Measurements from ENCODE around the gene ENSA.
"Not testable (repeated sequence)": the region's sequence is repeated elsewhere in the genome, so short reads cannot be mapped to it uniquely, and the experiment has no call there.

The ENSA gene

DNA sequence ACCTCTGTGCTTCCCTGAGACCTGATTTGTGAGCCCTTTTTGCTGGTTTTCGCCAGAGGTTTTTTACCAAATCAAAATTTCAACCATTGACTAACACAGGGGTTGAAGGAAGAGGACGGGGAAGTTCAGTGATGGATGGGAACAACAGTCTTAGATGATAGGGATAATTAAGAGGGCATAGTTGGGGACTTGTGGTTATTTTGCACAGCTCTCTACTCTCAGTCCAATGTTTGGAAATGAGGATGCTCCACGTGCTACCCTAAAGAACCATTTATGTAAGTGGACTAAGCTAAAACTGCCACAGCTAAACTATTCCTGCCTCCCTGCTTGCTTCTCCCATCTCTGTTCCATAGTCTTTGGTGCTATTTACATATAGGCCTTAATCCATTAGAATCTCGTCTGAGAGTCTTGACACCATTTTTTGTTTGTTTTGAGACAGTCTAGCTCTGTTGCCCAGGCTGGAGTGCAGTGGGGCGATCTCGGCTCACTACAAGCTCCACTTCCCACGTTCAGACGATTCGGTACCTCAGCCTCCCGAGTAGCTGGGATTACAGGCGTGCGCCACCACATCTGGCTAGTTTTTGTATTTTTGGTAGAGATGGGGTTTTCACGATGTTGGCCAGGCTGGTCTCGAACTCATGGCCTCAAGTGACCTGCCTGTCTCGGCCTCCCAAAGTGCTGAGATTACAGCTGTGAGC lies 49.3 kb downstream of the ENSA start:
- DNase-seq: no peak

DNA sequence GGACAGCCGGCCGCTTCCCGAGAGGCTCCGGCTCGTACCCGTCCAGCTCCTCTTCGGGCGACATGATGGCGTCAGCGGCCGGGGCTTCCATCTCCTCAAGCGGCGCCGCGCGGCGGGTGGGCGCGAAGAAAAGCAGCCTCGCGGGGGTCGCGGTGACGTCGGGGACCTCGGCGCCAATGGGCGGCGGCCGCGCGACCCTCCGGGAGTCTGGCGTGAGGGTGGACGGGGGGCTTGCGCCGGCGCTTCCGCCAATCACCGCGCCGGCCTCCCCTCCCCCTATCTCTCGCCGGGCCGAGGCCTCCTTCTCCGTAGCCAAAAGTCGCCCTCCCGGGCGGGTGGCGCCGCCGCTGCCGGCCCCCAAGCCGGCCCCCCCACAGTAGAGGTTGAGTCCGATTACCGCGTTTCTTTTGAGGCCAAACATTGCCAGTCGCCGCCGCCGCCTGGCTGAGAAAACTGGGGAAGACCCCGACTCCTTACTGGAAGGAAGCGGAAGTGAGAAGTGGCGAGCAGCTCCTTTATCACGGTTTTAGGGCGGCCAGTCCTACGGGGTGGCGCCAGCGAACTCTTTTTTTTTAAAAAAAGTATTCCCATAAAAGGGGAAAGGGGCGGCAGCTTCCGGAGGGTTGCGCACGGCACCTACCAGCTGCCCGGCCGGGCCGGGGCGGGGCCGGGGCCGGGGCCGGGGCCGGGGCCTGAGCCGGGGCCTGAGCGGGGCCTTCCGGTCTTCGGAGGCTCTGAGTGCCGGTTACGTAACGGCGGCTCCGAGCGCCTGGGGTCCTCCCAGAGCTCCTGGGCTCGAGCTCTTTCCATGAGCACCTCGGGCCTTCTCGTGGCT lies 50.1 kb downstream of the ENSA start, which contains the start of gene MCL1:
Gene MCL1 (minus strand): TSS at position 501 of the 835 bp plus-strand sequence. CDS start 80 bp downstream, at position 421.
- peak; percentile 79 for DNase-seq

DNA sequence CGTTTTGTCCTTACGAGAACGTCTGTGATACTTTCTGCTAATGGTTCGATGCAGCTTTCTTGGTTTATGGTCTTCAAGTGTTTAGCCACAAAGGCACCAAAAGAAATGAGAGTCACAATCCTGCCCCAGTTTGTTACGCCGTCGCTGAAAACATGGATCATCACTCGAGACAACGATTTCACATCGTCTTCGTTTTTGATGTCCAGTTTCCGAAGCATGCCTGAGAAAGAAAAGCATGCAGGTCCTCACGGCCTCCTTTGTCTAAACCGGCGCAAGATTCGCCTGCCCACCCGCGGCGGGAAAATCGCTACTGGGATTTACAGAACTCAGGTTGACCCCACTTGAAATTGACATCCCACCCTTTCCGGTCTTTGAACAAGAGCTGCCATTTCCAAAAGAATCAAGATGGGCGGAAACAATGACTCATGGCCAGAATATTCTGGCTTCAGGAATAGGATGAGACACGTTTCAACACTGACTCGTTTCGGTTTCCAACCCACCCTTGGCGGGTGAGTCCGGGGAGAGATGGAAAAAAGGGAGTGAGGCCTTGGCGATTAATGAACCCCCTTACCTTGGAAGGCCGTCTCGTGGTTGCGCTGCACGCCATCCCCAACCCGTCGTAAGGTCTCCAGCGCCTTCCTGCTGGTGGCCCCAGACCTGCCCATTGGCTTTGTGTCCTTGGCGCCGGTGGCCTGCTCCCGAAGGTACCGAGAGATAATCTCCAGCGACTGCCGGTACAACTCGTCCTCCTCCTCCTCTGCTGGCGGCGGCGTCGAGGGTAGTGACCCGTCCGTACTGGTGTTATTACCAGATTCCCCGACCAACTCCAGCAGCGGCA lies 50.9 kb downstream of the ENSA start:
- DNase-seq: no peak

DNA sequence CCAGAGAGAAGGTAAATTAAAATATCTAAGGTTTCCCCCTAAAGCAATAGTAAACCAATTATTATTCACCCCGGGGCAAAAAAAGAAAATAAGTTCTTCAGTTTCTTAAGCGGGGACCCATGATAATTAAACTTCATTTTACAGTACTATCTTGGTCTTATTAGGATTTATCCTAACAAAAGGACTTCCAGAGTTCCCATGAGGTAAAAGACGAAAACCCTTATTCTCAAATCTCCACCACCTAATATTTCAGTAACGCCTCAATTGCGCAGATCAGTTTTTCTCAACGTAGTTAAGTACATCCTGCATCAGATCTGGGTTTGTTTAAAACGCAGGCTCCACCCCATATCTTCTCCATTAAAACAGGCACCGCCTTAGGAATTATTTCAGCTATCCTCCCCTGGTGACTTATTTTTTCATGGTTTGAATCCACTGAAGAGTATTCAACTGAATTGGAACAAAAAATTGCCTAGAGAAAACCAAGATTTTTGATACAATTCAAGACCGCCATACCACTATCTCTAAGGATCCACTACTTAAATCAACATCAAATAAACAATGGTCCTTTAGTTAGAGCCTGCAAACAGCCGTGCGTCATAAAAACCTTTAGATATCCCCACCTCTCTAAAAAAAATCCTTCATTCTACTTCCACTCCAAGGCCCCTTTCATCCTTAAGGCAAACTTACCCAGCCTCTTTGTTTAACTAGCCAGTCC lies 51.7 kb downstream of the ENSA start:
- no peak for DNase-seq

DNA sequence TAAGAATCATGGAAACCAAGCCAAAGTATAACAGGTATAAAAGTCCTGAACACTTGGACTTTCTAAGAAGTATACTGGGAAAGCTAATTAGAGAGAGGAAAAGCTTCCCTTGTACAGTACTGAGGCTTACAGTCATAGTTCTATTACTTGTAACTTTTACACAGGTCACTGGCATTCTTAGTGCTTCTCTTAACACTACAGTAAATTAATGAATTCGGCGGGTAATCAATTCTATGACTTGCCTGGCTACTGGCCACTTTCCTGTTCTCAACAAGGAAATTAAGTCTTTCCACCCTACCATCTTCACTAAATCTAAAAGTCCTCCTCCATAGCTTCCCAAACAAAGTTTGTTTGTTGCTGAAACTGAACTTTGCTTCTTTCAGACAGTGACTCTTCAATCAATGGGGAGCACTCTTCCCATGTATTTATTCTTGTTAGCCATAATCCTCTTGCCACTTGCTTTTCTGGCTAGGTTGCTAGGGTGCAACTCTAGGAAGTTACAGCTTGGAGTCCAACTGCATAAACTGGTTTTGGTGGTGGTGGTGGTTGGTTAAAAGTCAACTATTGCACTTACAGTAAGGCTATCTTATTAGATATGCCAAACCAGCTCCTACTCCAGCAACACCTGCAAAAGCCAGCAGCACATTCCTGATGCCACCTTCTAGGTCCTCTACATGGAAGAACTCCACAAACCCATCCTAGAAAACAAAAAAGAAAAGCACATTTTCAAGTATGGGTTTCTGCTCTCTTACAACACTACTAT lies 52.4 kb downstream of the ENSA start:
- no peak for DNase-seq

DNA sequence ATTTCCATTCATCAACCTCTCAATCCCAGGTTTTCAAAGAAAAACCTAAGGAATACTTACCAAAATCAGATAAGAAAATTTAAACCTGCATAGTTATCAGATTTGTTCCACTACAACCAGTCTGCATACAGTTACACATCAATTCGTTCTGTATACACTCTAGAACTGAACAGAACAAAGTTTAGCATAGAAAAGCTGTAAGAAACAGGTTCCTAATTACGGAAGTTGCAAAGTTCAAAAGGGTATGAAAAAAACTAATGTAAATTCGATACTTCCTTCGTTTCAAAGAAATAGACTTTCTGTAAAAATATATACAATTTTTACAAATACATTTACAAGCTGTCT lies 53.1 kb downstream of the ENSA start:
- DNase-seq: no peak

DNA sequence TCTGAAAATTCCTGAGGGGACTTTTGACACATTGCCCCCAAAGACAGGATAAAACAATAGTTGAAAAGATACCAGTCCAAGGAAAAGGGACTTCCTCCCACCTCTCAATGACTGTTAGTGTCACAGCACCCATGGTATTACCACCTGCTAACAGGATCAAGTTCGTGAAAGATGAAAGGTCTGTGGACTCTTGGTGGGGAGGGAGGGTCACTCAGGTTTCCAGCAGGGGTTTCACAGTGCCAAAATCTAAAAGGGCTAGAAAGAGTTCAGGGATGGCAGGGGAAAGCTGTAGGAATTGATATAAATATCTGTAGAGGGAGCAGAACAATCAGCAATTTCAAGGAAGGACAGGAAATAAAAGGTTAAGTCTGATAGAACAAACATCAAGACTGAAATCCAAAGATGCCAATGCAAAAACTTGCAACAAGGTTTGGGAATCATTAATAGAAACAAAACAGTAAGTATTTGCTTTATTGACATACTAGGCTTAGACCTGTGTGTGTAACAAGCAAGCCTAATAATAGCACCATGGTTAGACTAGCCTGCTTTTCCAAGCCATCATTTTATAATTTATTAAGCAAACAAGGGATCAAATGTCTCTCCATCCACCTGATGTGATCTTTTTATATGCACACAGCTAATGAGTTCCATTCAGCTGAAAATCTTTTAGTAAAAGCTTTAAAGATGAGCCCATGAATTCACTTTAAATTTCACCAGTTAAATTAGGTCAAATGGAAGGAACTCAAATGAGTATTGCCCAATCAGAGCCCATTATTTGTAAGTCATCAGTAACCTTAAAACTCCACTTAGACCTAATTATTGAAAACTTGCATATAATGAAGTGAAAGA lies 53.7 kb downstream of the ENSA start:
- DNase-seq: no peak

DNA sequence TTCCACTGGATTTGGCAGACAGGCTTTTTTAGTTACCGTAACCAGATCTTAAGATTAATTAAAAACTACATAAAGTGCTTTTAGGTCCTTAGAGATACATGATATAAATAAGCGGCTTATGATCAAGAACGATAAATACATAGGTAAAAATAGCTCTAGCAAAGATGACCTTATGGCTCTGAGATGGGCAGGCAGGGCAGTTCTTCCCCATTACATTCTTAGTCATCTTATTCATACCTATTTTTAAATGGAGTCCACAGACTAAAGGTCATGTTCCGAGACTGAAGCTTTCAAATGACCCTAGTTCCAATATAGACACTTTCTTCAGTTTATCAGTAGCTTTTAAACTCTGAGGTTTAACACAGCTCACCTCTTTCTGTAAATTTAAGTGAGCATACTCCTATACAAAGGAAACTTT lies 54.3 kb downstream of the ENSA start:
- DNase-seq: no peak

DNA sequence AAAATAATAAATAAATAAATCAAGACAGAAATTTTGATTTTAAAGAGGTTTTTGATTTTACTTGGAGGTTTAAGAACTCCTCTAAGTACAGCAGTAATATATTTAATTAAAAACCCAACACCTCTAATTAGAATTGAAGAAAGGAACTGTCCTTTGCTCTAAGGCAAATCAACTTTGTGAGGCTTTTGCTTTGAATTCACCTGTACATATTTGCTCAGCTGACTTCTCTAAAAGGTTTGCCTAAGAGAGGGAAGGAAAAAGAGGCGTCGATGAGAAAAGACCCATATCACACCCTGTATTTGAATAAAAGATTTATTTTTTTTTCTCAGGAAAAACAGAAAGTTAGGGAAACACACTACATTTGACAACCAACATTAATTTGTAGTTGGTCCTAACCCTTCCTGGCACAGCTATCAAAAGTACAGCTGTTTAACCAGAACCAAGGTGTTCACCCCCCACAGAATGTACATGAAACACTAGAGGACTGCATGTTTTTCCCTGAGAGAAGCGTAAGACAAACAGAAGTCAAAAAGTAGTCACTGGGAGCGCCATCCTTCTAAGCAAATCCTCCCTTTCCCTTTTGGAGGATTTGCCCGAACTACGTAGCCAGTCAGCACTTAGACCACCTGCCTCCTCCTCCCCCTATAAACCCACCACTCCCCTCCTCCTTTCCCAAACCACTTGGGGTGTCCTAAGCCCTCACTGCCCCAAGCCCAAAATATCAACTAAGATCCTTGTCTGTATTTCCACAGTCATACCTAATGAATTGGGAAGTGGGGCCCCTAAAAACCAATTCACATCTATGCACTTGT lies 54.9 kb downstream of the ENSA start:
- no peak for DNase-seq

DNA sequence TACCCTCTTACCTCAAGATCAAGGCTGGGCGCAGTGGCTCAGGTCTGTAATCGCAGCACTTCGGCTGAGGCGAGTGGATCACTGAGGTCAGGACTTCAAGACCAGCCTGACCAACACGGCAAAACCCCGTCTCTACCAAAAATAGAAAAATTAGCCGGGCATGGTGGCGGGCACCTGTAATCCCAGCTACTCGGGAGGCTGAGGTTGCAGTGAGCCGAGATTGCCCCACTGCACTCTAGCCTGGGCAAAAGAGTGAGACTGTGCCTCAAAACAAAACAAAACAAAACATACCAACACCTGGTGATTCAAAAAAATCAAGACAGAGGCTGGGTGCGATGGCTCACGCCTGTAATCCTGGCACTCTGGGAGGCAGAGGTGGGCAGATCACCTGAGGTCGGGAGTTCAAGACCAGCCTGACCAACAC lies 55.8 kb downstream of the ENSA start:
- not testable (repeated sequence) for DNase-seq

DNA sequence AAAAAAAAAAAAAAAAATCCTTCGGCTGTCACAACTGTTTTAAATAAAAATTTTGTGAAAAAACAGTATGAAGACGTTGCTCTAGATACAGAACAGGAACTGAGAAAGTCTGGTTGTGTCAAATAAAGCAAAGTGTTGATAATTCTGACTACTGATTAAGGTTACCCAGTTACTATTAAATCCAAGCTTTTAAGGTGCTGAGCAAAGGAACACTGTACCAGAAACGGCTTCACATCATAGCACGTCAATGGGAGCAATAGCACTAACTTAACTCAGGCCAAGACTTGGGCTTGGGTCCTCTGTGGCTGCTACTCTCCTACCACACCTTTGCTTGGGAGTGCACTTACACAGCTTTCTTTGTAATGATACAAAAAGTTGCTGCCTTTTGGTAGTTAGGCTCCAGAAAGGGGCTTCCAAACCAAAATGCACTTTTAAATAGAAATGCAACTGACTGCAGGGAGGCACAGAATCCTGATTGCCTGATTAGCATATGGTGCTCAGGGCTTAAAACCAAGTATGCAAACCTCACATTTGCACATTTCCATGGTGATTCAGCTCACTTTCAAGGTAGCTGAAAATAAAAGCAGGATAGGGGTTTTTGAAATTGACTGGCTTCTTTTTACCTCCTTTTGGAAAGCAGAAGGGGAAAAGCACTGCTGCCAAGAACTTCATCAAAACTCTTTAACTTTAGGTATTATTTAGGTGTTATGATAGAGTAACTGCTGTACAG lies 56.3 kb downstream of the ENSA start:
- no peak for DNase-seq
